ENCODE measurements around the gene MEGF9.

GRCh38 chr9:120758544-120758943 lies 44.3 kb upstream of the MEGF9 start:
- no peak for TF ChIP-seq EZH2 (IDR thresholded peaks at IDR 0.05; ENCODE audit: low read depth)
- no peak for TF ChIP-seq CTCF (conservative IDR thresholded peaks at IDR 0.05)

All from PC-9 (cell line).